H7 (cell line): ENCODE data around the gene FBP2. TPM values are rescaled to one million over a fixed set of nuclear protein-coding genes. Genes with fewer than 3 reads are reported as not detected.

Source experiments
- DNase-seq: peaks from one replicate; pipeline ENCODE4 v3.0.0; 2012
- H3K27me3 ChIP-seq: 2 replicates; pipeline ENCODE4 v1.6.0; 2011; ENCODE audit warnings: mild to moderate bottlenecking, low read length; ENCODE audit not compliant: control insufficient read depth, insufficient read depth
- H3K36me3 ChIP-seq: replicated peaks from 2 replicates; pipeline ENCODE4 v1.5.1; 2011; ENCODE audit warnings: low read length; ENCODE audit not compliant: control insufficient read depth, insufficient read depth
- H3K4me3 ChIP-seq: 2 replicates; pipeline ENCODE4 v1.5.1; 2011; ENCODE audit warnings: low read depth, mild to moderate bottlenecking, control low read depth, low read length, moderate library complexity; ENCODE audit not compliant: insufficient read depth
- total RNA-seq: library from RNA; depleted of rRNA; stranded (reverse); fragments of >200 nt; shearing (Covaris generic); gene quantifications from 2 replicates; pipeline ENCODE4 v1.2.3, GENCODE V29; 2014; rRNA removed

The FBP2 gene
- total RNA-seq, result not detected in 2 replicates

DNA sequence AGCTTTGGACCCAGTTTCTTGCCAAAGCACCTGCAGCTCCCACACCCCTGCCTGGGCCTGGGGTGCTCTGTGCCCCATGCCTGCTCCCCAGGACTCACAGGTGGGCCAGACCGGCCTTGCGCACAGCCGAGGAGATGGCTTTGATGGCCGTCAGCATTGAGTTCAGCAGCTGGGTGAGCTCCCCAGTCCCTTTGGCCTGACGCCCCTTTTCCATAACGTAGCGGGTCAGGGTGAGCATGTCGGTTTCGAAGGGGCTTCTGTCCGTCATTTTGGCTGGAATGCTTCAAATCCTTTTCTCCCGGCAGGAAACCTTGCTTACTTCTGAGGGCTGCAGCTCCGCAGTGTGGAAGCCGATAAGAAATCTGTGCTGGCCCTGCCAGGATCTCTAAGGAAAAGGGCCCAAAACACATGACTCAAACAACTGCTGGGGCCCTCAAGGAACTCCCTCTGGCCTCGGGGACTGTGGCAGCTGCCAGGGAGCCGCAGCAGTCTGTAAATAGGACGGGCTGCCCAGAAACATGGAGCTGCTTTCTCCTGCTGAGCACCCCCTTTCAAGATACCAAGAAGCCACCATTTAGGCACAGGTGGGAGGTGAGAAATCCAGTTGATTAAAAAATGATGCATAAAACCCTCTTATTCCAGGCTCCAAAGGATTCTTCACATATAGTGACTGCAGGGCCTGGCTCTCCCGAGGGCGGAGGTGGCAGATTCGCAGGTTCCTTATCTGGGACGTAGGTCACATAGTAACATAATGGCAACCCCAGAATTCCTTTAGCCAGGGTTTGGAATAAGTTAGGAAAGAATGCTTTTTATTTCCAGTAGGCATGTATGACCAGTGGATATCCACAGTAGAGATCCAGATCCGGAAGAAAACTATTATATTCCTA is at the start of gene FBP2:
Gene FBP2 (minus strand): TSS at position 366 of the 887 bp plus-strand sequence. CDS start 98 bp downstream, at position 268.
- Histone ChIP-seq H3K4me3 (no peak within 1 kb of the TSS), H3K36me3 (no peaks in the 10 kb centered on the region), H3K27me3 (no peaks in the 10 kb centered on the region)
- DNase-seq, result no peak

DNA sequence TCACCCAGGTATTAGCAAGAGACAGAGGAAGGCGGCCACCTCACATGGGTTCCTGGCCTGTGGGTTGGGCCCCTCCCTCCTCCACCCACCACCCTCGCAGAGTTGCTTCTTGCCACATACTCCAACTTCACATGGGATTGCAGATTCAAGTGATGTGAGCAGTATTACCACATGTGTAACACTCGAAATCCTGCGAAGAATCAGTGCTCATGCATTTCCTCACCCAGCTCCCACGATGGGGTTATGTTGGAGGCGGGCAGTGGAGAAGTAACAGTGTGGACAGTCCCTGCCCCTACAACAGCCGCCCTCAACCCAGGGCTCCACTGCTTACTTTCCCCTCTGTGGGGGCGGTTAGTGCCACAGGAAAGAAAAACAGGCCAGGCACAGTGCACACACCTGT is 49.6 kb upstream of the FBP2 start:
- H3K36me3 ChIP-seq, result no peaks in the 10 kb centered on the region

DNA sequence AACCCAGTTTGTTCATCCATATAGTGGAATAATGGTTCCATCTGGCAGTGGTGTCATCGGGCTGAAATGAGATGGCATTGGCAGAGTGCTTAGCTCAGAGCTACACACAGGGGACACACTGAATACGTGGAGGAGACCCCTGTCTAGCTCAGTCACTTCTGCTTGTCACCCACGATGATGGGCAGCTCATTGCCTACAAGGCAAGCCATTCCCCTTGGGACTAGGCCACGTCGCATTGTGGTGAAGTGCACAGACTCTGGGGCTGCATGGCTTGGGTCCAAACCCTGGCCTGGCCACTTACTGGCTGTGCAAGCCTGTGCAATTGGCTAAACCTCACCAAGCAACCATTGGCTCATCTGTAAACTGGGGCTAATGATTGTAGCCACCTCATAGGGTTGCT is 48.9 kb upstream of the FBP2 start:
- no peak overlapping the region for H3K4me3 ChIP-seq
- DNase-seq, result no peak
- H3K27me3 ChIP-seq, result peaks cover 38% of the 10 kb centered on the region
- H3K36me3 ChIP-seq, result no peaks in the 10 kb centered on the region

More for the DNA sequence above, 49.6 kb upstream of the FBP2 start:
- DNase-seq, result no peak
- H3K27me3 ChIP-seq, result peaks cover 36% of the 10 kb centered on the region
- no peak overlapping the region for H3K4me3 ChIP-seq

DNA sequence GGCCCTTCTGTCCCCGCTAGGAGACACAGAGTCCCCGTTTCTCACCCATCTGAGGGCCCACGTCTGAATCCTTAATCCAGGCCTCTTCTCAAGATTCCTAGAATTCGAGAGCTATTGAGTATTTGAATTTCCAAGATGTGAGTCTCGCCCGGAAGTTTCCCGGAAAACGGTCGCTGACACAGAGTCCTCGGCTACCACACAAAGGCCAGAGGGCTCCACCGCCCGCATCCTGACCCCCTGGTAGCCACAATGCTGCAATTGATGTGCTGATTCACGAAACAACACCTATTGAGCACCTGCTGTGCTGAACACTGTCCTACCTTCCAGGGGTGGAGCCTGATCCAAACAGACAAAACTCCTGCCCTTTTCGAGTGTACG is 46.4 kb upstream of the FBP2 start:
- Histone ChIP-seq H3K36me3 (no peaks in the 10 kb centered on the region), H3K4me3 (peak overlapping the region; percentile 48), H3K27me3 (peaks cover 38% of the 10 kb centered on the region)
- peak; percentile 80 for DNase-seq

DNA sequence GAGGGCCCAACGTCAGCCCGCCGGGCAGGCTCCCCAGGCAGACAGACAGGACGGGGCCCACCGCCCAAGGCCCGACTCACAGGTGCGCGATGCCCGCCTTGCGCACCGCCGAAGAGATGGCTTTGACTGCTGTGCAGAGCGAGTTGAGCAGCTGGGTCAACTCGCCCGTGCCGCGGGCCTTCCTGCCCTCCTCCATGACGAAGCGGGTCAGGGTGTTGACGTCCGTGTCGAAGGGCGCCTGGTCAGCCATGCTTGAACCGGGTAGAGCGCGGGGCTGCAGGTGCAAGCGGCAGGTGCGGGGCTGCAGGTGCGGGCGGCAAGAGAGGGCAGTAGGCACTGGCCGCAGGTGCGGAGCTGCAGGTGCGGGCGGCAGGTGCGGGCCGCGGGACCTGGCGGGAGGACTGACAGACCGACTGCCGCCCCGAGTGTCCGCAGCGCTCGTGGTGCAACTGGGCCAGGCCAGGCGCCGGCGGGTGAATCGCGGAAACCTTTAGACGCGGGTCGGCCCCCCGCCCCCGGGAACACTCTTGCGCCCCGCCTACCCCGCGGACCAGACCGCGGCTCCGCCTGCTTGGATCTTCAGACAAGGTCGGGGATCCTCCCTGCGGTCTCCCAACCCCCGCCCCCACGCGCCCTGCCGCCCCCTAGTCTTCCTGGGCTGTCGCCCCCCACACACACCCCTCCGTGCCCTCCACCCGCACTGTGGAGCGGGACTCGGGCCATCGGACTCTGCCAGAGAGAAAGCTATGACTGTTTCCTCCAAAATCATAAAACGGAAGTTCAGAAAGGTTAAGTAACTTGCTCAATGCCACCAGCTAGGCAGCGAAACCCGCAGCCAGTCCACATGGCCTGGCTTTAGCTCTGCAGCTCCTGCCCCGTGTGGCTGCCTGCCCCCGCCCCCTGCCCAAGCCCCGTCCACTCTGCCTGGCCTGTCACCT is 45.7 kb upstream of the FBP2 start, which contains the start of gene FBP1:
Gene FBP1 (minus strand): TSS at position 458 of the 938 bp plus-strand sequence. CDS start 208 bp downstream, at position 250.
- peaks cover 38% of the 10 kb centered on the region for H3K27me3 ChIP-seq
- peak within 1 kb of the TSS; percentile 48 for H3K4me3 ChIP-seq
- no peaks in the 10 kb centered on the region for H3K36me3 ChIP-seq
- peak; percentile 90 for DNase-seq

DNA sequence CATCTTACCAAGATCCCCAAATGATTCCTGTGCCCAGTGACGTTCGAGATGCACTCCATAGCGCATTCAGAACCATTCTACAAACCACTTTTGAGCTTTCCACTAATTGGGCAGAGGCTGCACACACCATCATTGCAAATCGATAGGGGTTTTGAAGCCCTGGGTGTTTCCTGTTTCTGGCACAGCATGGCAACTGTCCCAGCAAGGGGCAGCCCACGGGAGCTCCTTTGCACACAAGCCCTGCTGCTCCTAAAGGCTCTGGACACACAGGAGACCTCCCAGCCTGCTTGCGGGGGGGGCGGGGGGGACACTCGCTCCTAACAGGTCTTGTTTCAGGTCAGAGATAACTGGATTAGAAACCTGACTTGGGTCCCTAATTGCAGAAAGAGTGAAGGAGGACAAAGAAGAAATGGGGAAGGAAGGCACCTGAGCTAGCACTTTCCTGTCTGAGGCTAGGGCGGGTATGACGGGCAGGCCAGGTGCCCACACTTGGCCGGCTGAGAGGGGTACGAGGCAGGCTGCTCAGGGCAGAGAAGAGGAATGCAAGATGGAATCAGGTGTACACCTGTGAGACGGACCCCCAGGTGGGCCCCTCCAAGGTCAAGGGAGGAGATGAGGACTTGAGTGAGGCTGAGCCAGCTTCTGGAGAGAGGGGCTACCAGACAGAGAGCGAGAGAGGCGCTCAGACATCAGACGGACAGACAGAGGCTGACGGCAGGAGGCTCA is 44.9 kb upstream of the FBP2 start:
- Histone ChIP-seq H3K36me3 (no peaks in the 10 kb centered on the region), H3K4me3 (peak overlapping the region; percentile 48), H3K27me3 (peaks cover 38% of the 10 kb centered on the region)
- DNase-seq, result peak; percentile 56

DNA sequence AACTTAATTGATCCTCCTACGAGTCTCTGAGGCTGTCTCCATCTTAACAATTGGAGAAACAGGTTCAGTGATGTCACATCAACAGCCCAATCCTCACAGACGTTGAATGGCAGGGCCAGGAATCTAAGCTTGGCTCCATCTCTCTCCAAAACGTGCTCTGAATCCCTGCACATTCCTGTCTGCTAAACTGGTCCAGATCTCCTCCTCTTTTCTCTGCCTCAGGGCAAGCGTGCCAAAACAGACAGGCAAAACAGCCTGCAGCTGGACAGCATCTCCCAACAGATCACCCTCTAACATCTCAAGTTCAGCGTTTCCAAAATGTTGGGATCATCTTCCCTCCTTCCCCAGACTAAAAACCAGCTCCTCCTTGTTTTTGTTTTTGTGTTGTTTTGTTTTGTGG is 39.1 kb upstream of the FBP2 start:
- Histone ChIP-seq H3K27me3 (no peaks in the 10 kb centered on the region; the same call in none of the 2 replicates), H3K4me3 (no peak overlapping the region), H3K36me3 (no peaks in the 10 kb centered on the region)
- DNase-seq, result no peak

DNA sequence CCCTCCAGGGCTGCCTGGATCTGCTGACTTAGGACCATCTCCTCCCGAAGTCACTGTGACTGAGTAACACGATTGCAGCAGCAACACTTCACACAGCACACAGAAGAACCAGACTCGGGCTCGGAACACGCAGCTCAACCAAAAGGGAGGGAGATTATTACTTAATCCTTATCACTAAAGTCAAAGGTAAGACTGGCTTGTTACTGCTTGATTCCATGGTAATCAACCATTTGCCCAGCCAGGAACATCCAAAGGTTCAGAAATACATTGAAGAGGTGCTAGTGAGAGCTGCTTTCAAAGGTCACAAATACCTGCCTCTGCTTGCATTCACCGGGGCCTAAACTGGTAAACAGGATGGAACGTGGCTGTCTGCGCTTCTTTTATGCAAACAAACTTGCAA is 38.0 kb upstream of the FBP2 start:
- no peak for DNase-seq
- H3K4me3 ChIP-seq, result no peak overlapping the region
- H3K27me3 ChIP-seq, result no peaks in the 10 kb centered on the region; the same call in 1 of the 2 replicates
- H3K36me3 ChIP-seq, result no peaks in the 10 kb centered on the region

DNA sequence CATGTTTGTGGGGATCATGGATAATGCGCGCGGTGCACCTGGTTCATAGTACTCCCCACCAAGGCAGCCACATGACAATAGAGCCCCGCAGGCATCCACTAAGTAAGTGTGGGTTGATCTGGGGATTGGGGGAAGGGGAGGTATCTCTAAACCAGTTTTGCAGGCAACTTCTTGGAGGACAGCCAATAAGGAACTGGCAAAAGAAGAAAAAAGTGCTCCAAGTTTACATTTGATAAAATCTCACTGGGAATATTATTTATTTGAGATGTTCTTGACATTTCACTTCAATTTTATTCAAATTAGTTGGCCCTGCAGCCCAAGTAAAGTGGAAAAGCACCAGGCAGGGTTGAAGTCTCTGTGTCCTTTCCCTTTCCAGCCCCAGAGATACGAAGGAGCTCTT is 37.2 kb upstream of the FBP2 start:
- no peak overlapping the region for H3K4me3 ChIP-seq
- peak; percentile 59 for DNase-seq
- H3K27me3 ChIP-seq, result no peaks in the 10 kb centered on the region; the same call in 1 of the 2 replicates
- no peaks in the 10 kb centered on the region for H3K36me3 ChIP-seq

DNA sequence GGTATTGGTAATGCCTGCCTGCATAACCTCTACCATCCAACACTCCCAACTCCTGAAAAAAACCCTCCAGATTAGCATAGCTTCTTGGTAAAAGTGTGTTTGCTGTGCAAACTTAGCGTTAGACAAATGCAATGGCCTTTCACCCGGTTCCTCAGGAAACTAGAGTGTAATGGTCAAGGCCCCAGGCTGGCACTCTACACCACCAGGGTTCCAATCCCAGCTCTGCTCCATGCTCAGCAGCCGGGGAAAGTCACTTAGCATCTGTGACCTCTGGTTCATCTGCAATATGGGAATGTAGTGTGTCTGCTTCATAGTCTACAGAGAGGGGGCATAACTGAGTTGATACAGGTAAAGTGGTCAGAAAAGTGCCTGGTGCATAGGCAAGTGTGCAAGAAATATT is 36.7 kb upstream of the FBP2 start:
- Histone ChIP-seq H3K4me3 (no peak overlapping the region), H3K27me3 (no peaks in the 10 kb centered on the region; the same call in 1 of the 2 replicates), H3K36me3 (no peaks in the 10 kb centered on the region)
- no peak for DNase-seq

DNA sequence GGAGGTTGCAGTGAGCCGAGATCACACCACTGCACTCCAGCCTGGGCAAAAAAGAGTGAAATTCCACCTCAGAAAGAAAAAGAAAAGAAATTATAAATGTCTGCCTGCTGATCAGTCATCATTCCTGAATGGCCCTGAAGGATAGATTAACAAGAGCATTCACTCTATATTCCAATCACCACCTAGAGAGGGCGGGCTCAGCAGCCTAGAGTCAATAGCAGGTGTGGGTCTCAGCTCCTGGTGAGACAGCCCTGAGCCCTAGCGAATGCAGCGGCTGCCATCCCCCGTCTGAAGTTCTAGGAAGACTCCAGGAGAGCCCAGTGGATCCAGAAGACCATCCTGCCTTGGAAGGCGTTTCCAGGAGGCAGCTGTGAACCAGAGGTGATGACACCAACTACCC is 33.7 kb upstream of the FBP2 start:
- H3K36me3 ChIP-seq, result no peaks in the 10 kb centered on the region
- DNase-seq, result peak; percentile 73
- no peak overlapping the region for H3K4me3 ChIP-seq
- H3K27me3 ChIP-seq, result no peaks in the 10 kb centered on the region

DNA sequence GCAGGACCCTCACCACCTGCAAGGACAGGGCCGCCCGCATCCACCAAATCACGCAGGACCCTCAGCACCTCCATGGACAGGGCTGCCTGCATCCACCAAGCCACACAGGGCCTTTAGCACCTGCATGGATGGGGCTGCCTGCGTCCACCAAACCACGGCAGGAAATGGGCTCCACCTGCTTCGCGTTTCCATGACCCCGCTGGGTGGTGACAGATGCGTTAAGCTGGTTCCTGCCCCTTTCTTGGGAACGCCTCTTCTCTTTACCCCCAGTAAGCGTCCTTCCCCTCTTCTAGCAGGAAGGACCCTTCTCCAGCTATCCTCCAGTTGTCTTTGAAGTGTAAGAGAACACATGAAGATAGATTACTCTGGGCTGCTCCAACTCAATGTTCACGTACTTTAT is 32.2 kb upstream of the FBP2 start:
- Histone ChIP-seq H3K27me3 (no peaks in the 10 kb centered on the region), H3K36me3 (no peaks in the 10 kb centered on the region), H3K4me3 (no peak overlapping the region)
- DNase-seq, result no peak

DNA sequence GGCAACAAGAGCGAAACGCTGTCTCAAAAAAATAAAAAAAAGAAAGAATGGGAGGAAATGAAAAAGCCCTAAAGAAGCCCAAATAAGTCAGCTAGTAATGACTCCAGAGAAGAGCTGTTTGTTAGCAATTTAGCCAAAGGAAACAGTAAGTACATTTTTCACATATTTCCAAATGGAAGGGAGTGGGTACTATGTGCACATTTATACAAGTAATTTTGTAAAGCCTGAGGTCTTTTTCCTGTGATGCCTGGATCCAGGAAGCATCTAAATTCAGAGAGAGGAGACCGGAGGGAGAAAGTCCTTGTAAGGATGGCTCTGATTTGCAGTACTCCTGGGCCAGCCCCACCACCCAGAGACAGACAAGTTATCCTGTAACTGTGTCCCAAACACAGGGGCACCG is 31.0 kb upstream of the FBP2 start:
- Histone ChIP-seq H3K27me3 (no peaks in the 10 kb centered on the region), H3K4me3 (no peak overlapping the region), H3K36me3 (no peaks in the 10 kb centered on the region)
- DNase-seq, result no peak

DNA sequence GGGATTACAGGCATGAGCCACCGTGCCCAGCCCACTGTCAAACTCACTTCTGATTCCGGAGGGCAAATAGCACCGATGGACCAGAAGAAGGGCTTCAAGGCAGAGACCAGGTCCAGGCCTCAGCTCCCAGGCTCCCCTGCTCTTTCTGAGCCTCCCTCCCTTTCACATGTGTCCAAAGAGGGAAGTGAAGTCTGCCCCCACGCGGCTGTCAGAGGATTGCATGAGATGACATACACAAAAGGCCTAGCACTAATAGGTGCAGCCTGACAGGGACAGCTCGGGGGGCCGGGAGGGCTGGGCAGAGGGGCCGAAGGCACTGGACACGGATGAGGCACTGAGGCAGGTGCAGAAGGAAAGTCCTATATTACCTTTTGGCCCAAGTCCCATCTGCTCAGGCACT is 29.6 kb upstream of the FBP2 start:
- peak; percentile 87 for DNase-seq
- no peak overlapping the region for H3K4me3 ChIP-seq
- H3K27me3 ChIP-seq, result no peaks in the 10 kb centered on the region
- no peaks in the 10 kb centered on the region for H3K36me3 ChIP-seq
